ENCODE measurements around the gene ARHGAP24. TPM values are rescaled to one million over a fixed set of nuclear protein-coding genes. Genes with fewer than 3 reads are reported as not detected.

The ARHGAP24 gene
- total and polyA plus RNA-seq, 2 donors from 2014 or later = 78.1 to 94.7 TPM

DNA sequence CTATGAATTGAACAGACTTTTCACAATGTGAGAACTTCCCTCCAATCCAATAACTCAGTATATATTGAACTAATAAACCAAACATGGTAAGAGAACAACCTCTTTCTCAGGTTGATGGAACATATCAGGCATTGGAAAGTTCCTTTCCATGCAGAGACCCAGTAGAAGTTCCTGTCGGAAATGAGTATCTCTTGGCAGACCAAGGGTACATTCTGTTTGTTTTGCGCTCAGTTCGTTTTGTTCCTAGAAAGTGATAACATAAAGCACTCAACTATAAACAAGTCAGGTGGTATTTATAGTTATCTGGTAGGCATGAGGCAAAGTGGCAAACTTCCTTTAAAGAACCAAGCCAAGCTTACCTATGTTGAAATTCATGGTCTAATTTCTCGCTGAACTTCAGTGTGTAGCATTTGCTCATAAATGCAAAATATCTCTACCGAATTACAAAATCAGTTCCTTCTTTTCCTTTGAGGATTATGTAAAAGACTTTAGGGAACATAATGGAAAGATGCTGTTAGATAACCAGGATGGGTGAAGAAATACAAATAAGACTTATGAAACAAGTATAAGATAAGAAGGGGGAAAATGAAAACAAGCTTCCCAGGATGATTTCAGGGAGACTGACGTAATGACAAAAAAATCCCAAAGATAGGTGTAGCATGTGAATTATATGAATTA, 120.3 kb downstream of the ARHGAP24 start:
- H3K9me3 ChIP-seq (ENCODE audit: control insufficient read depth in 2 of 3, insufficient read depth in 1 of 3, low read length in 3 of 3) = no peaks in the 10 kb centered on the region
- intact Hi-C loops (cut with DNase I) = no loop called here
- H3K27ac ChIP-seq (ENCODE audit: low read depth in 2 of 2, low read length in 2 of 2) = no peak overlapping the region
- TF ChIP-seq, protein P1, sequence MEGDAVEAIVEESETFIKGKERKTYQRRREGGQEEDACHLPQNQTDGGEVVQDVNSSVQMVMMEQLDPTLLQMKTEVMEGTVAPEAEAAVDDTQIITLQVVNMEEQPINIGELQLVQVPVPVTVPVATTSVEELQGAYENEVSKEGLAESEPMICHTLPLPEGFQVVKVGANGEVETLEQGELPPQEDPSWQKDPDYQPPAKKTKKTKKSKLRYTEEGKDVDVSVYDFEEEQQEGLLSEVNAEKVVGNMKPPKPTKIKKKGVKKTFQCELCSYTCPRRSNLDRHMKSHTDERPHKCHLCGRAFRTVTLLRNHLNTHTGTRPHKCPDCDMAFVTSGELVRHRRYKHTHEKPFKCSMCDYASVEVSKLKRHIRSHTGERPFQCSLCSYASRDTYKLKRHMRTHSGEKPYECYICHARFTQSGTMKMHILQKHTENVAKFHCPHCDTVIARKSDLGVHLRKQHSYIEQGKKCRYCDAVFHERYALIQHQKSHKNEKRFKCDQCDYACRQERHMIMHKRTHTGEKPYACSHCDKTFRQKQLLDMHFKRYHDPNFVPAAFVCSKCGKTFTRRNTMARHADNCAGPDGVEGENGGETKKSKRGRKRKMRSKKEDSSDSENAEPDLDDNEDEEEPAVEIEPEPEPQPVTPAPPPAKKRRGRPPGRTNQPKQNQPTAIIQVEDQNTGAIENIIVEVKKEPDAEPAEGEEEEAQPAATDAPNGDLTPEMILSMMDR (IDR thresholded peaks at IDR 0.05; ENCODE audit: borderline replicate concordance, extremely low read depth, insufficient read depth) = no peak
- no peaks in the 10 kb centered on the region for H3K27me3 ChIP-seq (ENCODE audit: control insufficient read depth, insufficient read depth, low read length)
- no peak overlapping the region for H3K9ac ChIP-seq (ENCODE audit: low read length in 3 of 3)
- no peak for FAIRE-seq
- no peaks in the 10 kb centered on the region for H3K36me3 ChIP-seq (ENCODE audit: control insufficient read depth in 2 of 3, insufficient read depth in 3 of 3, low read length in 3 of 3)
- no peak overlapping the region for H3K4me3 ChIP-seq (ENCODE audit: low read length in 3 of 3)
- H3K4me1 ChIP-seq (ENCODE audit: control insufficient read depth in 2 of 3, insufficient read depth in 2 of 3, low read depth in 1 of 3, low read length in 3 of 3) = no peaks in the 10 kb centered on the region
- DNase-seq = no peak

DNA sequence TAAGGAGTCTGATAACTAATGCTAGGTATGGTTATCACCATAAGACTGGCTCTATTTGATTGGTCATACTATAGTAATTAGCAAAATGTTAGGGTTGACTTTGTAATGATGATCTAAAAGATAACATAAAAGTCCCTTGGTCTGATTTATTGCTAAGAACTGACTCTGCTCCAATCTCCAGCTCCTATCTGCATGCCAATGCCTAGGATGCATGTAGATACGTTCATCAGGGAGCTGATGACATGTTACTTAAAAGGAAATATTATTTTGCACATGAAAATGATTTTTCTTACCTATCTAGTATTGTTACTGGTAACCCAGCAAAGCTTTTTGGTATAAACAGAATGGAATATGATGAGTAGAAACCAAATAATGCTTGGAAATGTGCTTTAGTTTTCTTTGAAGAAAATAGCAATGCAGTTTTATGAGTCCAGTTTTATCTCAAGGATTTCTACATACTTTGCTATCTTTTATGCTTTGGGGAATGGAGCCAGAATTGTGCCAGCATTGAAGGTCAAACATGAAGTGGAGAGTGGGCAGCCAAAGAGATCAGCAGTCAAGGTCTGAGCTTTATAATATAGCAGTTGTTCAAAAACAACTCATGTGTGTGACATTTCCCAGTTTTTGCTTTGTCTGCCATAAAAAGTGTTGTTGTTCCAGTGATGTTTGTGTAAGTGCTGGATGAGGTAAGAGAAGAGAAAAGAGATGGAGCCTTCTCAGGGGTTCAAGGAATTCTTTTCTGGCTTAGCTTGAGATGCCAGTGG, 121.0 kb downstream of the ARHGAP24 start:
- H3K4me3 ChIP-seq (ENCODE audit: low read length in 3 of 3) = no peak overlapping the region
- no peaks in the 10 kb centered on the region for H3K36me3 ChIP-seq (ENCODE audit: control insufficient read depth in 2 of 3, insufficient read depth in 3 of 3, low read length in 3 of 3)
- no peak overlapping the region for H3K9ac ChIP-seq (ENCODE audit: low read length in 3 of 3)
- H3K9me3 ChIP-seq (ENCODE audit: control insufficient read depth in 2 of 3, insufficient read depth in 1 of 3, low read length in 3 of 3) = no peaks in the 10 kb centered on the region
- intact Hi-C loops (cut with DNase I) = no loop called here
- H3K27me3 ChIP-seq (ENCODE audit: control insufficient read depth, insufficient read depth, low read length) = no peaks in the 10 kb centered on the region
- H3K4me1 ChIP-seq (ENCODE audit: control insufficient read depth in 2 of 3, insufficient read depth in 2 of 3, low read depth in 1 of 3, low read length in 3 of 3) = no peaks in the 10 kb centered on the region
- TF ChIP-seq, protein P1 (IDR thresholded peaks at IDR 0.05; ENCODE audit: borderline replicate concordance, extremely low read depth, insufficient read depth) = no peak
- DNase-seq (no peak), FAIRE-seq (no peak)
- H3K27ac ChIP-seq (ENCODE audit: low read depth in 2 of 2, low read length in 2 of 2) = no peak overlapping the region

DNA sequence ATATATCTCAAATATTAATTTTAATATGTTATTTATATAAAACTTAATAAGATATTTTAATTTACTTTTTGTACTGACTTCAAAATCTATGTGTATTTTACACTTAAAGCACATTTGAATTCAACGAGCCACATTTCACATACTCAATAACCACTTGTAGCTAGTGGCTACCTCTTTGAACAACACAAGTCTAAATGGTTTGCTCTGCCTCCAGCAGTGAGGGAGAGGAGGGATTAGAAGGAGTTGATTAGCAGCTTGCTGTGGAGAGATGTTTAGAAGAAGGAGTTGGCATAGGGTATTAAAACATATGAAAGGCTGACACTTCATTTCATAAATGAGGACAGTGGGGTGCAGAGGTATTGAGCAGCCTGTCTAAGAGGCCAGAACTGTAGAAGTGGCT, 124.0 kb downstream of the ARHGAP24 start:
- Histone ChIP-seq H3K9ac (ENCODE audit: low read length in 3 of 3) (no peak overlapping the region), H3K4me3 (ENCODE audit: low read length in 3 of 3) (no peak overlapping the region), H3K27me3 (ENCODE audit: control insufficient read depth, insufficient read depth, low read length) (no peaks in the 10 kb centered on the region), H3K27ac (ENCODE audit: low read depth in 2 of 2, low read length in 2 of 2) (no peak overlapping the region), H3K4me1 (ENCODE audit: control insufficient read depth in 2 of 3, insufficient read depth in 2 of 3, low read depth in 1 of 3, low read length in 3 of 3) (no peaks in the 10 kb centered on the region), H3K36me3 (ENCODE audit: control insufficient read depth in 2 of 3, insufficient read depth in 3 of 3, low read length in 3 of 3) (no peaks in the 10 kb centered on the region), H3K9me3 (ENCODE audit: control insufficient read depth in 2 of 3, insufficient read depth in 1 of 3, low read length in 3 of 3) (no peaks in the 10 kb centered on the region)
- TF ChIP-seq, protein P1 (IDR thresholded peaks at IDR 0.05; ENCODE audit: borderline replicate concordance, extremely low read depth, insufficient read depth) = no peak
- no peak for DNase-seq
- FAIRE-seq = no peak
- intact Hi-C loops (cut with DNase I) = no loop called here
